Measurements from ENCODE around the gene DUXA. TPM values are rescaled to one million over a fixed set of nuclear protein-coding genes. Genes with fewer than 3 reads are reported as not detected.
A peak's percentile ranks its signal among the peaks of the same experiment; 100 is the strongest.
"Not testable (repeated sequence)": the region's sequence is repeated elsewhere in the genome, so short reads cannot be mapped to it uniquely, and the experiment has no call there.

DUXA gene
- not detected for total RNA-seq

- peaks cover 20% of the 10 kb centered on the region for H3K9me3 Mint-ChIP-seq
- no peak within 1 kb of the TSS for H3K27ac Mint-ChIP-seq
- no peak for DNase-seq
- peaks cover 8% of the 10 kb centered on the region for H3K27me3 Mint-ChIP-seq
- H3K36me3 Mint-ChIP-seq, result peaks cover 2% of the 10 kb centered on the region
- no peak within 1 kb of the TSS for H3K4me3 Mint-ChIP-seq
- H3K4me1 Mint-ChIP-seq, result peaks cover 5% of the 10 kb centered on the region
Observed at GRCh38 chr19:57167385-57167784, at the start of gene DUXA. Gene DUXA, minus strand, starts transcription at chr19:57167485. Its CDS starts 42 bp downstream, at chr19:57167443.

GRCh38 chr19:57212109-57212508, 44.8 kb upstream of the DUXA start:
- no peak overlapping the region for H3K4me3 Mint-ChIP-seq
- peaks cover 37% of the 10 kb centered on the region for H3K9me3 Mint-ChIP-seq
- H3K27me3 Mint-ChIP-seq, result no peaks in the 10 kb centered on the region
- H3K36me3 Mint-ChIP-seq, result peaks cover 90% of the 10 kb centered on the region
- H3K27ac Mint-ChIP-seq, result no peak overlapping the region
- no peaks in the 10 kb centered on the region for H3K4me1 Mint-ChIP-seq
- DNase-seq, result no peak

DNA sequence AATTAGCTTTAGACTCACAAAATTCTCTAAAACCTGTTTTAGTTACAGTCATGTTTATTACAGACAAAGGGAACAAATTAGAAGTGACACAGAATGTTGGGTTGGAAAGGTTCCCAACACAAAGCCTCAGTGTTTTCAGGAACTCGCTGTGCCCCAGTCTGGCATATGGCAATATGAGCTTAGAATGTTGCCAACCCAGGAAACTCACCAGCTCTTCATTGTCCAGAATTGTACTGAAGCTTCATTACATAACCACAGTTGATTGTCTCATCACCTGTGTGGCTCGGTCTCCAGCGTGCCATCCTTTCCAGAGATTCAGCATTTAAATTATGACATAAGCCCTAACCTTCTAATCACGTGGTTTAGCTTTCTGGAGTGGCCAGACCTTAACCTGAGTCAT, 43.1 kb upstream of the DUXA start:
- no peak overlapping the region for H3K4me3 Mint-ChIP-seq
- no peaks in the 10 kb centered on the region for H3K27me3 Mint-ChIP-seq
- peaks cover 30% of the 10 kb centered on the region for H3K9me3 Mint-ChIP-seq
- no peak for DNase-seq
- H3K27ac Mint-ChIP-seq, result no peak overlapping the region
- H3K4me1 Mint-ChIP-seq, result no peaks in the 10 kb centered on the region
- peaks cover 89% of the 10 kb centered on the region for H3K36me3 Mint-ChIP-seq

- peaks cover 8% of the 10 kb centered on the region for H3K4me1 Mint-ChIP-seq
- H3K27me3 Mint-ChIP-seq, result no peaks in the 10 kb centered on the region
- no peak for DNase-seq
- H3K4me3 Mint-ChIP-seq, result no peak overlapping the region
- peaks cover 25% of the 10 kb centered on the region for H3K9me3 Mint-ChIP-seq
- no peak overlapping the region for H3K27ac Mint-ChIP-seq
- H3K36me3 Mint-ChIP-seq, result peaks cover 94% of the 10 kb centered on the region
Observed at GRCh38 chr19:57202160-57202559, 34.9 kb upstream of the DUXA start.

GRCh38 chr19:57197874-57198273, 30.6 kb upstream of the DUXA start:
- not testable (repeated sequence) for DNase-seq, H3K27me3 Mint-ChIP-seq, H3K4me3 Mint-ChIP-seq, H3K27ac Mint-ChIP-seq
- peaks cover 97% of the 10 kb centered on the region for H3K36me3 Mint-ChIP-seq
- H3K4me1 Mint-ChIP-seq, result peaks cover 18% of the 10 kb centered on the region
- H3K9me3 Mint-ChIP-seq, result peaks cover 21% of the 10 kb centered on the region

GRCh38 chr19:57192993-57193392, 25.7 kb upstream of the DUXA start:
- Mint-ChIP-seq H3K27ac (peak overlapping the region; percentile 5), H3K36me3 (peaks cover 85% of the 10 kb centered on the region), H3K27me3 (no peaks in the 10 kb centered on the region), H3K4me1 (peaks cover 26% of the 10 kb centered on the region), H3K4me3 (peak overlapping the region; percentile 90), H3K9me3 (peaks cover 30% of the 10 kb centered on the region)
- DNase-seq, result no peak

DNA sequence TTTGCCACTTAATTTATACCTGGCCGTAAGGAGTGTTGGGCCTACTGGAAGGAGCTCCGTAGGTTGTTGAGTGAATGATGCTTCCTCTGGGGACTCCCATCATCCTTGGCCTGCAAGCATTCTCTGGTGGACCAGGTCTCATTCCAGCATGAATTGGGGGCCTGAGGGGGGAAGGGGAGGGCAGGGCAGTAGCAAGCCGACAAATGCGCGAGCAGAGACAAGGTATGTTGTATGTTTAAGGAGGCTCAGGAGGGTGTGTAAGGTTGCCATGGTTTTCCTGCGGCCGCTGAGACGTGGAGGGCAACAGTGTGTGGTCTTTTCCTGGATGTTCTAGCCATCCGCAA, 24.8 kb upstream of the DUXA start:
- H3K4me3 Mint-ChIP-seq, result peak overlapping the region; percentile 90

DNA sequence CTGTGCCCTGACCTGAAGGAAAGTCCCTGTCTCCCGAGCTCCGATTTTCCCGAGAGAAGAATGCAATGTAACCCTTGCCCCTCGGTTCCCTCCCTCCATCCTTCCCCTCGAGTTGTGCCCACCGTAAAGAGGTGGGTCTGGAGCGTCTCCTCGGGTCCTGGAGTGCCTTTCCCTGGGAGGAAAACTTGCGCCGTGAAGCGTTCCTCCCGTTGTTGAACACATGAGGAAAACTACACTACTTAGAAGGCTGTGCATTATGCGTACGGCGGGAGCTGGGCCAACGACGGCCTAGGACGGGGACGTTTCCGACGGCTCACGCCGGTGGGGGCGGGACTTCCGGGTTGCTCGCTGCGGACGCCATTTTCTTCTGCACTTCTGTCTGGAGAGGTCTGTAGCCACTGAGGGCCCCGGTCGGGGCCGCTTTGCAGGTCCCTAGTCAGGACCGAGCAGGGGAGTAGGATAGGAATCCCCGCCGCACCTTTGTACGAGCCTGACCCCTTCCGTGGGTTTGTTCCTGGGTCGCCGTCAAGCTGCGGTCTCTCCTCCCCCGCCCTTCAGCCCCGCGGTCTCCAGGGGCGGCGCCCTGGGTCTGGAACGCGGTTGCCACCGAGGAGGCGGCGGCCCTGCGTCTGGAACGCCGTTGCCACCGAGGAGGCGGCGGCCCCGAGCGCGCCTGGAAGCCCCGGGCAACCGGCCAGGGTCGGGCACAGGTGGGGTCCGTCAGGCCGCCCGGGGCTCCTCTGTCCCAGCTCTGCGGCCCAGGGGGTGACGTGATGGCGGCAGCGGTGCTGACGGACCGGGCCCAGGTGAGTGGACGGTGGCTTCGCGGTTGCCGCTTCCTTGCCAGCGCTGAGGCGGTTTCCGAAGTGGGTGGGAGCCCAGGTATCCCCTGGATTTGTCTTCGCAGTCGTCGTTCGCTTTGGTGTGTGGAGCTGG, 24.1 kb upstream of the DUXA start, which contains the start of gene ZNF264:
ZNF264 (plus strand) TSS at position 360 of the 936 bp plus-strand sequence; CDS start at position 774, 414 bp downstream.
- Mint-ChIP-seq H3K36me3 (peaks cover 75% of the 10 kb centered on the region), H3K9me3 (peaks cover 35% of the 10 kb centered on the region), H3K27ac (peak within 1 kb of the TSS; percentile 94), H3K4me1 (peaks cover 26% of the 10 kb centered on the region), H3K4me3 (peak within 1 kb of the TSS; percentile 90), H3K27me3 (peaks cover 6% of the 10 kb centered on the region)
- peak; percentile 89 for DNase-seq

More for the DNA sequence above, 24.8 kb upstream of the DUXA start:
- peaks cover 5% of the 10 kb centered on the region for H3K27me3 Mint-ChIP-seq
- peak; percentile 4 for DNase-seq
- H3K27ac Mint-ChIP-seq, result peak overlapping the region; percentile 81
- peaks cover 35% of the 10 kb centered on the region for H3K9me3 Mint-ChIP-seq
- peaks cover 82% of the 10 kb centered on the region for H3K36me3 Mint-ChIP-seq
- H3K4me1 Mint-ChIP-seq, result peaks cover 26% of the 10 kb centered on the region

DNA sequence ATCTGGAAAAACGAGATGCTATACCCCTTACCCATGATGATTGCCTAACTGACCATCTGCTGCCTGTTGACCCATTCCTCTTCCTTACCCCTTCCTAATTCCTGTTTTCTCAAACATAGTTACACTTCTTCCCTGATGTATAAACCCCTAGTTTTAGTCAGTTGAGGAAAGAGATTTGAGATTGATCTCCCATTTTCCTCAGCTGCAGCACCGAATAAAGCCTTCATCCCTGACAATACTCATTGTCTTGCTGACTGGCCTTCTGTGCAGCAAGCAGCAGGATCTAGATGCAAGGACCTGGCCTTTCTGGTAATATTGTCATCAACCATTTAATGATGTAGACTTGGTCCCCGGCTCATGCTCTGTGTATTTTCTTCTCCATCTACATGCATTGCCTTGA, 23.0 kb upstream of the DUXA start:
- Mint-ChIP-seq H3K4me3 (peak overlapping the region; percentile 90), H3K27ac (no peak overlapping the region)

DNA sequence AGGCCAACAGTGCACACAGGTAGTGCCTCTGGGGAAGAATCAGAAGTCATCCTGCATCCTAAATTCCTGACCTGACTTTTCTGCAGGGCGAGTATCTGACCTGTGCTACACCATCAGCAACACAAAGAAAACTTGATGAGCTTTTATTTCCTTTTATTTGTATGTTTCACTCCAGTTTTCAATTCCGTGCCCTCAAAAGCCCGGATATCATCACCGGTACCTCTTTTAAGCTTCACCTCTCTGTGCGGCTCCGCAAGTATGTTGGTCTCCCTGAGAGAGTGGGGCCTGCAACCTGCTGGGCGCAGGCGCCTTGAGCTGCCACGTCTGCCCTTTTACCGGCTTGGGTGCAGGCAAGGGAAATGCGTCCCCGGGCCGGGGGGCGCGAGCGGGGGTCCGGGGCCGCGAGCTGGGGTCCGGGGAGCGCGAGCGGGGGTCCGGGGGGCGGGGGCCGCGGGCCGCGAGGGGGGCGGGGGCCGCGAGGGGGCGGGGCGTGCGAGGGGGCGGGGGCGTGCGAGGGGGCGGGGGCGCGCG, 4.3 kb upstream of the DUXA start:
- Mint-ChIP-seq H3K27ac (peak overlapping the region; percentile 45), H3K36me3 (peaks cover 26% of the 10 kb centered on the region), H3K27me3 (peaks cover 3% of the 10 kb centered on the region), H3K4me3 (peak overlapping the region; percentile 75), H3K9me3 (peaks cover 34% of the 10 kb centered on the region), H3K4me1 (peaks cover 6% of the 10 kb centered on the region)
- peak; percentile 34 for DNase-seq

More for the DNA sequence above, 23.0 kb upstream of the DUXA start:
- DNase-seq, result no peak
- peaks cover 31% of the 10 kb centered on the region for H3K9me3 Mint-ChIP-seq
- peaks cover 66% of the 10 kb centered on the region for H3K36me3 Mint-ChIP-seq
- peaks cover 26% of the 10 kb centered on the region for H3K4me1 Mint-ChIP-seq
- H3K27me3 Mint-ChIP-seq, result peaks cover 9% of the 10 kb centered on the region

DNA sequence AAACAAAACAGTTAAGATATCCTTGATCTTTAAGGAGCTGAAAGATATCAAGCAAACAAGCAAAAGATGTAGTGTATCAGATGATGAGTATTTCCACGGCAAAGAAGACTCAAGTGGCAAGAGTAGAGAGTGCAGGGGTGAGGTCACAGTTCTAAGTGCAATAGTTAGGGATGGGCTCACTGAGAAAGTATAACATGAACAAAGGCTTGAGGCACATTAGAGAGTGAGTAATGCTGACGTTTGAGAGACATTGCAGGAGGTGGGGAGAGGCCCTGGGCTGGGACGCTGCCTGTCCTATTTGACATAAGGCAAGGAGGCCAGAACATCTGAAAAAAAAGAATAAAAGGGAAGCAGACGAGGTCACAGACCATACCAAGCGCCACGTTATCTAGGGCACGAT, 1.4 kb downstream of the DUXA start:
- no peaks in the 10 kb centered on the region for H3K36me3 Mint-ChIP-seq
- no peak for DNase-seq
- no peaks in the 10 kb centered on the region for H3K4me1 Mint-ChIP-seq
- H3K27ac Mint-ChIP-seq, result no peak overlapping the region
- peaks cover 18% of the 10 kb centered on the region for H3K9me3 Mint-ChIP-seq
- peaks cover 8% of the 10 kb centered on the region for H3K27me3 Mint-ChIP-seq
- no peak overlapping the region for H3K4me3 Mint-ChIP-seq

DNA sequence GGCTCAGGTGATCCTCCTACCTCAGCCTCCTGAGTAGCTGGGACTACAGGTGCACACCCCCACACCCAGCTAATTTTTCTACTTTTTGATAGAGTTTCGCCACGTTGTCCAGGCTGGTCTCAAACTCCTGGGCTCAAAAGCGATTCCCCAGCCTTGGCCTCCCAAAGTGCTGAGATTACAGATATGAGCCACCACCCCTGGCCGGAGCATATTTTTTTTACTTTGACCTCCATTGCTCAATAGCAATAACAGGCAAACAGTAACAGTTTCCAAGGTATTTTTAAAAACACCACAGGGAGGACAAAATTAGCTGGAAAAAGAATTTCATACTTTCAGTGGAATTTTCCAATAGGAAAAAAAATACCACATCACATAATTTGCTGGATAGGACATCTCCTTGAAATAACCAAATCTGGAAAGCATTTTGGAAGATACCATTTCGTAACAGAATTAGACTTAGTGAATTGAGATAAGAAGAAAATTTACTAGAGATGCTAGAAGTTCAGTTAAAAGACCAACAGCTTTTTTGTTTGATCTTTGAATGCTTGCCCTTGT, 5.2 kb downstream of the DUXA start:
- Mint-ChIP-seq H3K4me3 (no peak overlapping the region), H3K4me1 (no peaks in the 10 kb centered on the region), H3K27ac (no peak overlapping the region), H3K9me3 (peaks cover 19% of the 10 kb centered on the region), H3K36me3 (no peaks in the 10 kb centered on the region), H3K27me3 (peaks cover 13% of the 10 kb centered on the region)
- no peak for DNase-seq

DNA sequence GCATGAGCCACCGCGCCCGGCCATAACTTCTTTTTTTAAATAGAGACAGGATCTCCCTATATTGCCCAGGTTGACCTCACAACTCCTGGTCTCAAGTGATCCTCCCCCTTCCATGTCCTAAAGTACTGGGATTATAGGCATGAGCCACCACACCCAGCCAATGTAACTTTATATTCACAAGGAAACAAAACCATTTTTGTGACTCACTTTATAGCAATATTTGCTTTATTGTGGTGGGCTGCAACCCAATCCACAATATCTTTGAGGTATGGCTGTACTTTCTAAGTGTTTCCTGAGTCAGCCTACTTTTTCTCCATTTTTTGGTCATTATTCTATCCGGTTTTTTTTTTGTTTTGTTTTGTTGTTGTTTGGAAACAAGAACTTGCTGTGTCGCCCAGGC, 14.4 kb downstream of the DUXA start:
- Mint-ChIP-seq H3K9me3 (peaks cover 14% of the 10 kb centered on the region), H3K4me3 (no peak overlapping the region), H3K4me1 (no peaks in the 10 kb centered on the region), H3K36me3 (no peaks in the 10 kb centered on the region), H3K27ac (no peak overlapping the region), H3K27me3 (peaks cover 4% of the 10 kb centered on the region)
- DNase-seq, result no peak

GRCh38 chr19:57141699-57142098, 25.6 kb downstream of the DUXA start:
- H3K9me3 Mint-ChIP-seq, result peaks cover 11% of the 10 kb centered on the region
- no peaks in the 10 kb centered on the region for H3K4me1 Mint-ChIP-seq
- H3K4me3 Mint-ChIP-seq, result no peak overlapping the region
- no peak for DNase-seq
- H3K27ac Mint-ChIP-seq, result no peak overlapping the region
- H3K27me3 Mint-ChIP-seq, result peaks cover 9% of the 10 kb centered on the region
- no peaks in the 10 kb centered on the region for H3K36me3 Mint-ChIP-seq

- no peak overlapping the region for H3K4me3 Mint-ChIP-seq
- H3K4me1 Mint-ChIP-seq, result no peaks in the 10 kb centered on the region
- H3K27ac Mint-ChIP-seq, result no peak overlapping the region
- H3K36me3 Mint-ChIP-seq, result no peaks in the 10 kb centered on the region
- no peak for DNase-seq
- peaks cover 13% of the 10 kb centered on the region for H3K27me3 Mint-ChIP-seq
- peaks cover 13% of the 10 kb centered on the region for H3K9me3 Mint-ChIP-seq
Observed at GRCh38 chr19:57135797-57136196, 31.5 kb downstream of the DUXA start.

Data from activated naive CD8-positive, alpha-beta T cell treated with anti-CD3 and anti-CD28 coated beads for 36 hours (primary cell).